Right cardiac atrium (tissue), 5 donors: ENCODE data around the gene SSR4. TPM values are rescaled to one million over a fixed set of nuclear protein-coding genes. Genes with fewer than 3 reads are reported as not detected.

Experiments
- ATAC-seq, 2 donors: fragments of 200-7000 bp; cut with Tn5 transposase; one replicate each; pipeline versions ENCODE4 v1.8.0 to v1.9.1; 2020; ENCODE audit warnings: moderate library complexity in 2 of 2, mild to moderate bottlenecking in 1 of 2
- DNase-seq, 3 donors: peaks; one replicate each; pipeline ENCODE4 v3.0.0-alpha.2; 2020
- H3K27ac ChIP-seq: one replicate; pipeline ENCODE4 v1.5.1; 2013; ENCODE audit warnings: mild to moderate bottlenecking, low read length, control low read depth, moderate library complexity
- H3K27me3 ChIP-seq: one replicate; pipeline ENCODE4 v1.6.1; 2013; ENCODE audit not compliant: control insufficient read depth, insufficient read depth
- H3K4me1 ChIP-seq: one replicate; pipeline ENCODE4 v1.6.1; 2013; ENCODE audit warnings: low read length; ENCODE audit not compliant: control insufficient read depth, insufficient read depth
- H3K4me3 ChIP-seq: one replicate; pipeline ENCODE4 v1.5.1; 2013; ENCODE audit warnings: low read length, control low read depth
- H3K9me3 ChIP-seq: one replicate; pipeline ENCODE4 v1.6.1; 2013; ENCODE audit warnings: low read length; ENCODE audit not compliant: control insufficient read depth
- WGBS: extraction: QIAGEN DNeasy Blood & Tissue Kit; methylation state at CpG from one replicate; pipeline ENCODE4 v1.1.7; 2013; 5-methylcytosine and 5-hydroxymethylcytosine counted together
- intact Hi-C, 4 donors: fragments of 100-400 bp; cut with DNase I; formaldehyde crosslinking; loops; one replicate each; pipeline versions ENCODE4 v1.11.0 to v1.14.0; 2022 to 2023
- polyA plus RNA-seq: library from polyadenylated mRNA; stranded (reverse); fragments of 200-250 nt; gene quantifications from one replicate; pipeline ENCODE4 v1.2.3, GENCODE V29; 2013
- total RNA-seq, 4 donors: library from RNA; stranded (reverse); fragmentation: NEBNext Ultra II Directional; extraction: Animal tissue kit (Norgen Biotek cat#: 25700); gene quantifications; one replicate each; pipeline ENCODE4 v1.2.1, GENCODE V29; 2021
- donor health status: healthy with polysubstance abuse.
- donor health status: DM: no; HTN: yes; CAD: no.
- donor health status: DM: no; HTN: no; CAD: no.
- donor health status: DM: no; HTN: yes; CAD: no; lungs with severe emphysema.
- donor health status: DM: yes; HTN: yes; CAD: no.

The SSR4 gene
- total and polyA plus RNA-seq, 5 donors = 162 to 336 (median 196) TPM

GRCh38 chrX:153783378-153784013, 11.0 kb upstream of the SSR4 start:
- 64% methylated on average over 24 of the region's 24 CpGs for WGBS
- ATAC-seq (no peak), DNase-seq (no peak)
- H3K27me3 ChIP-seq = no peaks in the 10 kb centered on the region
- H3K27ac ChIP-seq = no peak overlapping the region
- H3K9me3 ChIP-seq = no peaks in the 10 kb centered on the region
- no peak overlapping the region for H3K4me3 ChIP-seq
- intact Hi-C loops = no loop called here
- peaks cover 2% of the 10 kb centered on the region for H3K4me1 ChIP-seq

GRCh38 chrX:153784325-153784967, 10.0 kb upstream of the SSR4 start:
- Histone ChIP-seq H3K9me3 (no peaks in the 10 kb centered on the region), H3K27me3 (no peaks in the 10 kb centered on the region), H3K27ac (no peak overlapping the region), H3K4me1 (peaks cover 2% of the 10 kb centered on the region), H3K4me3 (no peak overlapping the region)
- intact Hi-C loops = no loop called here
- no peak for ATAC-seq
- no peak for DNase-seq
- WGBS = 88% methylated on average over 27 of the region's 27 CpGs

GRCh38 chrX:153786669-153787068, 7.8 kb upstream of the SSR4 start:
- Histone ChIP-seq H3K4me3 (no peak overlapping the region), H3K9me3 (no peaks in the 10 kb centered on the region), H3K27me3 (no peaks in the 10 kb centered on the region), H3K27ac (no peak overlapping the region), H3K4me1 (peaks cover 2% of the 10 kb centered on the region)
- intact Hi-C loops = no loop called here
- DNase-seq (no peak), ATAC-seq (no peak)
- 75% methylated on average over 15 of the region's 15 CpGs for WGBS

- H3K27me3 ChIP-seq = no peaks in the 10 kb centered on the region
- no peak overlapping the region for H3K4me3 ChIP-seq
- intact Hi-C loops = loop anchor here in 1 of 4 donors (10.0 kb wide), 1 partner anchor 135 kb away; the partner anchor contains the start of gene ARHGAP4
- DNase-seq = no peak
- WGBS = 93% methylated on average over 12 of the region's 12 CpGs
- ATAC-seq = no peak
- H3K27ac ChIP-seq = no peak overlapping the region
- no peaks in the 10 kb centered on the region for H3K9me3 ChIP-seq
- peaks cover 4% of the 10 kb centered on the region for H3K4me1 ChIP-seq
These were observed 4.8 kb upstream of the SSR4 start for GRCh38 chrX:153789654-153790053.

- H3K27me3 ChIP-seq = no peaks in the 10 kb centered on the region
- H3K27ac ChIP-seq = no peak overlapping the region
- intact Hi-C loops = loop anchor here in 1 of 4 donors (10.0 kb wide), 1 partner anchor 134 kb away; the partner anchor contains the start of gene ARHGAP4
- H3K4me1 ChIP-seq = peaks cover 4% of the 10 kb centered on the region
- ATAC-seq (no peak), DNase-seq (no peak)
- WGBS = 78% methylated on average over 17 of the region's 17 CpGs
- no peak overlapping the region for H3K4me3 ChIP-seq
- no peaks in the 10 kb centered on the region for H3K9me3 ChIP-seq
These were observed 3.2 kb upstream of the SSR4 start for GRCh38 chrX:153791104-153791852.

GRCh38 chrX:153792368-153792767, 2.1 kb upstream of the SSR4 start:
- no peak for DNase-seq
- intact Hi-C loops = loop anchor here in 1 of 4 donors (10.0 kb wide), 1 partner anchor 132 kb away; the partner anchor contains the start of gene ARHGAP4
- no peak for ATAC-seq
- no peak overlapping the region for H3K27ac ChIP-seq
- peaks cover 4% of the 10 kb centered on the region for H3K4me1 ChIP-seq
- H3K4me3 ChIP-seq = no peak overlapping the region
- no peaks in the 10 kb centered on the region for H3K9me3 ChIP-seq
- 89% methylated on average over 6 of the region's 6 CpGs for WGBS
- no peaks in the 10 kb centered on the region for H3K27me3 ChIP-seq

GRCh38 chrX:153793291-153793690, 1.2 kb upstream of the SSR4 start:
- WGBS = 6% methylated on average over 7 of the region's 7 CpGs
- Histone ChIP-seq H3K9me3 (no peaks in the 10 kb centered on the region), H3K27ac (peak overlapping the region; percentile 95), H3K4me1 (peaks cover 4% of the 10 kb centered on the region), H3K4me3 (peak overlapping the region; percentile 90), H3K27me3 (no peaks in the 10 kb centered on the region)
- intact Hi-C loops = loop anchor here in 1 of 4 donors (10.0 kb wide), 1 partner anchor 132 kb away; the partner anchor contains the start of gene ARHGAP4
- ATAC-seq (no peak), DNase-seq (no peak)

- 4% methylated on average over 47 of the region's 47 CpGs for WGBS
- intact Hi-C loops = loop anchor here in 1 of 4 donors (10.0 kb wide), 1 partner anchor 130 kb away; the partner anchor contains the start of gene ARHGAP4
- Histone ChIP-seq H3K27me3 (no peaks in the 10 kb centered on the region), H3K4me3 (peak overlapping the region; percentile 77), H3K9me3 (no peaks in the 10 kb centered on the region), H3K4me1 (peaks cover 4% of the 10 kb centered on the region), H3K27ac (peak overlapping the region; percentile 83)
- ATAC-seq = peak; percentile 1 to 2
- DNase-seq = no peak
These were observed 689 bp downstream of the SSR4 start for GRCh38 chrX:153794897-153795816.

GRCh38 chrX:153797415-153798015, 3.0 kb downstream of the SSR4 start:
- Histone ChIP-seq H3K4me1 (peaks cover 4% of the 10 kb centered on the region), H3K9me3 (no peaks in the 10 kb centered on the region), H3K4me3 (no peak overlapping the region), H3K27me3 (no peaks in the 10 kb centered on the region), H3K27ac (no peak overlapping the region)
- peak in 1 of 3 donors; percentile 18 for DNase-seq
- 83% methylated on average over 15 of the region's 15 CpGs for WGBS
- intact Hi-C loops = loop anchor here in 1 of 4 donors (10.0 kb wide), 1 partner anchor 127 kb away; the partner anchor contains the start of gene ARHGAP4
- no peak for ATAC-seq

- Histone ChIP-seq H3K9me3 (no peaks in the 10 kb centered on the region), H3K27me3 (no peaks in the 10 kb centered on the region), H3K27ac (no peak overlapping the region), H3K4me3 (no peak overlapping the region), H3K4me1 (no peaks in the 10 kb centered on the region)
- DNase-seq (no peak), ATAC-seq (no peak)
- 81% methylated on average over 5 of the region's 5 CpGs for WGBS
- intact Hi-C loops = loop anchor here in 1 of 4 donors (10.0 kb wide), 1 partner anchor 125 kb away; the partner anchor contains the start of gene ARHGAP4
These were observed 4.9 kb downstream of the SSR4 start for GRCh38 chrX:153799326-153799725.
